Endothelial cell of umbilical vein (primary cell): ENCODE measurements around the gene ZG16B.

Experiments used
- EZH2 ChIP-seq: IDR thresholded peaks from 2 replicates; pipeline ENCODE4 v1.6.1; 2012; ENCODE audit warnings: borderline replicate concordance, low read depth, mild to moderate bottlenecking, moderate library complexity, low read length, inconsistent platforms; ENCODE audit not compliant: severe bottlenecking
- FOS ChIP-seq: IDR thresholded peaks from 2 replicates; pipeline ENCODE4 v1.6.1; 2011; ENCODE audit warnings: mild to moderate bottlenecking, low read length, moderate library complexity, borderline replicate concordance; ENCODE audit not compliant: insufficient read depth
- GATA2 ChIP-seq: IDR thresholded peaks from 2 replicates; pipeline ENCODE4 v1.7.0; 2011; ENCODE audit warnings: low read depth, mild to moderate bottlenecking, moderate library complexity, mixed read lengths, low read length; ENCODE audit not compliant: insufficient read length, insufficient read depth
- JUN ChIP-seq: IDR thresholded peaks from 2 replicates; pipeline ENCODE4 v1.6.1; 2011; ENCODE audit warnings: borderline replicate concordance, low read depth; ENCODE audit not compliant: insufficient read length, insufficient read depth
- MYC ChIP-seq: IDR thresholded peaks from one replicate; pipeline ENCODE4 v1.6.1; 2011; ENCODE audit warnings: mild to moderate bottlenecking, low read depth, low read length
- POLR2A ChIP-seq: IDR thresholded peaks from 2 replicates; pipeline ENCODE4 v1.6.1; 2012; ENCODE audit warnings: low read depth, mild to moderate bottlenecking, control low read depth, low read length
- POLR2AphosphoS5 ChIP-seq: IDR thresholded peaks from 2 replicates; pipeline ENCODE4 v1.6.1; 2012; ENCODE audit warnings: low read depth, mild to moderate bottlenecking, control low read depth, low read length, moderate library complexity; ENCODE audit not compliant: insufficient read depth
- TF ChIP-seq, protein P1 (sequence below), 2 donors: IDR thresholded peaks; 1 replicate in 1 of 2; 2 replicates in 1 of 2; pipeline ENCODE4 v1.5.1; 2011; ENCODE audit warnings: low read length in 2 of 2, mild to moderate bottlenecking in 2 of 2, moderate library complexity in 2 of 2, control low read depth in 1 of 2, inconsistent platforms in 1 of 2, low read depth in 1 of 2; ENCODE audit not compliant: insufficient read depth in 1 of 2; ENCODE audit errors: extremely low read depth in 1 of 2

GRCh38 chr16:2819179-2819938, 10.7 kb upstream of the ZG16B start:
- TF ChIP-seq EZH2 (no peak), POLR2A (no peak), JUN (no peak), GATA2 (no peak), FOS (no peak), POLR2AphosphoS5 (no peak), MYC (no peak)
- TF ChIP-seq, protein P1, sequence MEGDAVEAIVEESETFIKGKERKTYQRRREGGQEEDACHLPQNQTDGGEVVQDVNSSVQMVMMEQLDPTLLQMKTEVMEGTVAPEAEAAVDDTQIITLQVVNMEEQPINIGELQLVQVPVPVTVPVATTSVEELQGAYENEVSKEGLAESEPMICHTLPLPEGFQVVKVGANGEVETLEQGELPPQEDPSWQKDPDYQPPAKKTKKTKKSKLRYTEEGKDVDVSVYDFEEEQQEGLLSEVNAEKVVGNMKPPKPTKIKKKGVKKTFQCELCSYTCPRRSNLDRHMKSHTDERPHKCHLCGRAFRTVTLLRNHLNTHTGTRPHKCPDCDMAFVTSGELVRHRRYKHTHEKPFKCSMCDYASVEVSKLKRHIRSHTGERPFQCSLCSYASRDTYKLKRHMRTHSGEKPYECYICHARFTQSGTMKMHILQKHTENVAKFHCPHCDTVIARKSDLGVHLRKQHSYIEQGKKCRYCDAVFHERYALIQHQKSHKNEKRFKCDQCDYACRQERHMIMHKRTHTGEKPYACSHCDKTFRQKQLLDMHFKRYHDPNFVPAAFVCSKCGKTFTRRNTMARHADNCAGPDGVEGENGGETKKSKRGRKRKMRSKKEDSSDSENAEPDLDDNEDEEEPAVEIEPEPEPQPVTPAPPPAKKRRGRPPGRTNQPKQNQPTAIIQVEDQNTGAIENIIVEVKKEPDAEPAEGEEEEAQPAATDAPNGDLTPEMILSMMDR (IDR thresholded peaks at IDR 0.05; ENCODE audit: extremely low read depth in 1 of 2, insufficient read depth in 1 of 2, low read depth in 1 of 2, low read length in 2 of 2), result no peak
